GM19372 (cell line): ENCODE data around the gene CDH4.

Experiments
- ATAC-seq: cut with Tn5 transposase; IDR thresholded peaks from one replicate; pipeline ENCODE4 v1.9.1; 2021; ENCODE audit warnings: mild to moderate bottlenecking, low read depth, moderate library complexity; ENCODE audit not compliant: unreplicated experiment

The CDH4 gene

GRCh38 chr20:61502433-61502832 is 250.4 kb downstream of the CDH4 start:
- ATAC-seq = no peak

- no peak for ATAC-seq
Measured at GRCh38 chr20:61503106-61503505, 251.0 kb downstream of the CDH4 start.

- ATAC-seq = no peak
Measured at GRCh38 chr20:61505508-61505907, 253.4 kb downstream of the CDH4 start.

GRCh38 chr20:61507778-61508177 is 255.7 kb downstream of the CDH4 start:
- no peak for ATAC-seq

- no peak for ATAC-seq
Measured at GRCh38 chr20:61508301-61509096, 256.4 kb downstream of the CDH4 start.

- no peak for ATAC-seq
Measured at GRCh38 chr20:61510778-61511330, 258.8 kb downstream of the CDH4 start.

GRCh38 chr20:61512475-61512874 is 260.4 kb downstream of the CDH4 start:
- no peak for ATAC-seq

- ATAC-seq = no peak
Measured at GRCh38 chr20:61513124-61514017, 261.3 kb downstream of the CDH4 start.

- no peak for ATAC-seq
Measured at GRCh38 chr20:61514018-61514365, 261.9 kb downstream of the CDH4 start.

- ATAC-seq = no peak
Measured at GRCh38 chr20:61514396-61514795, 262.3 kb downstream of the CDH4 start.

GRCh38 chr20:61514805-61515505 is 262.9 kb downstream of the CDH4 start:
- ATAC-seq = no peak

- ATAC-seq = no peak
Measured at GRCh38 chr20:61515922-61516321, 263.9 kb downstream of the CDH4 start.

- ATAC-seq = no peak
Measured at GRCh38 chr20:61516346-61517208, 264.5 kb downstream of the CDH4 start.

- ATAC-seq = no peak
Measured at GRCh38 chr20:61517419-61517818, 265.4 kb downstream of the CDH4 start.

GRCh38 chr20:61518424-61518951 is 266.4 kb downstream of the CDH4 start:
- no peak for ATAC-seq

GRCh38 chr20:61519488-61519887 is 267.4 kb downstream of the CDH4 start:
- ATAC-seq = no peak

GRCh38 chr20:61520076-61520892 is 268.2 kb downstream of the CDH4 start:
- no peak for ATAC-seq

- no peak for ATAC-seq
Measured at GRCh38 chr20:61520893-61521460, 268.9 kb downstream of the CDH4 start.
